Measurements from ENCODE around the gene ABCG4. TPM values are rescaled to one million over a fixed set of nuclear protein-coding genes. Genes with fewer than 3 reads are reported as not detected.

Gene ABCG4
- total RNA-seq, 2 experiments from 2014 or later = 0.08 TPM; not detected in 1

DNA sequence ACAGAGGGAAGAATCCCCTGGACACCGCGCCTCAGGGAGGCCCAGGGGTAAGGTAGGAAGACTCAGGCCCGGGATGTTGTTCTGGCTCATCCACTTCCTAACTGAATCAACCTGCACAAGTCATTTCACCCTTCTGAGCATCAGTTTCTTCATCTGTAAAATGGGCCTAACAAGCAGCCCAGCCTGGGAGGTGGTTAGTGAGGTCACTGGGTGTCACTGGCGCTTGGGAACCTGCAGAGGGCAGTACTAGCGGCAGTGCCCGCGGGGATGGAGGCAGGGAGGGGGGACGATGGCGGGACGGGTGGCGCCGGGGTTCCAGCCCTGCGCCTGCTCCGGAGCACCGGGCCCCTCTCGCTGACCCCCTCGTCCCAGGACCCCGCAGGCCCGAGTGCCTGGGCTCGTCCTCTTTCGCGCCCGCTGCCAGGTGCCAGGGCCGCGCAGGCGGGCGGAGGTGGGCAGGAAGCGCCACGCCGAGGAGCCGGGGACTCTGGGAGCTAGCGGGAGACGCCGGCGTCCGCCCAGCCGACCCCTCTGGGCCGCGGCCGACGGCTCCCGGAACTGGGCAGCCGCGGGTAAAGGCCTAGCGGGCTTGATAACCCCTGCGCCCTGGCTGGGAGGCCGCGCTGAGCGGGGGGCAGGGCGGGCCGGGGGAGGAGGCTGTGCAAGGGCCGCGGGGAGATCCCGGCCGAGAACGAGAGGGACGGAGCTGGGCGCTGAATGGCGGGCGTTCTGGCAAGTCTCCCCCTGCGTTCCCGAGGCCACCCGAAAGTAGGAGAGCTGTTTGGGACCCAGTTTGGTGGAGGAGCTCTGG lies 19.8 kb downstream of the ABCG4 start, which contains the start of gene NLRX1:
Gene NLRX1, plus strand, starts transcription at position 255 of the 811 bp plus-strand sequence. CDS start 2,679 bp downstream, outside the sequence.
- peaks cover 15% of the 10 kb centered on the region for H3K4me1 ChIP-seq (ENCODE audit: insufficient read depth, low read length)
- ChIA-PET POLR2A (interaction anchor here (0.7 to 1.9 kb wide), 17 partner anchors 9 to 256 kb away, joined by 3 to 11 read pairs (median 4); partner anchors contain the start of genes C2CD2L, CBL, DPAGT1 and HINFP), CTCF (interaction anchor here (0.6 to 1.5 kb wide), 10 partner anchors 15 to 153 kb away, joined by 3 to 6 read pairs (median 4); partner anchors contain the start of genes CBL and VPS11)
- Mint-ChIP-seq H3K36me3 (ENCODE audit: low read depth) (peaks cover 5% of the 10 kb centered on the region), H3K4me1 (ENCODE audit: low read depth) (peaks cover 6% of the 10 kb centered on the region), H3K4me3 (peak within 1 kb of the TSS; percentile 91), H3K9me3 (no peaks in the 10 kb centered on the region), H3K27me3 (no peaks in the 10 kb centered on the region), H3K27ac (peak within 1 kb of the TSS; percentile 82)
- H3K9me3 ChIP-seq (ENCODE audit: control insufficient read depth in 1 of 2, insufficient read depth in 1 of 2, low read length in 2 of 2) = no peaks in the 10 kb centered on the region
- peak within 1 kb of the TSS; percentile 73 for H3K4me3 ChIP-seq (ENCODE audit: low read length)
- peak; percentile 72 to 91 (median 78) for DNase-seq
- H3K27me3 ChIP-seq (ENCODE audit: control insufficient read depth in 1 of 2, insufficient read depth in 2 of 2, low read length in 2 of 2) = no peaks in the 10 kb centered on the region
- intact Hi-C loops (cut with DNase I, micrococcal nuclease) = loop anchor here (1.0 to 5.0 kb wide), 4 partner anchors 28 to 155 kb away; partner anchors contain the start of gene HINFP (in 1 of the 2)
- ATAC-seq (ENCODE audit: poor library complexity) = peak; percentile 98
- peaks cover under 1% of the 10 kb centered on the region for H3K36me3 ChIP-seq (ENCODE audit: insufficient read depth, low read length)
- peak within 1 kb of the TSS; percentile 36 to 56 for H3K27ac ChIP-seq (ENCODE audit: low read depth in 1 of 2, low read length in 2 of 2)
- TF ChIP-seq, protein P1, sequence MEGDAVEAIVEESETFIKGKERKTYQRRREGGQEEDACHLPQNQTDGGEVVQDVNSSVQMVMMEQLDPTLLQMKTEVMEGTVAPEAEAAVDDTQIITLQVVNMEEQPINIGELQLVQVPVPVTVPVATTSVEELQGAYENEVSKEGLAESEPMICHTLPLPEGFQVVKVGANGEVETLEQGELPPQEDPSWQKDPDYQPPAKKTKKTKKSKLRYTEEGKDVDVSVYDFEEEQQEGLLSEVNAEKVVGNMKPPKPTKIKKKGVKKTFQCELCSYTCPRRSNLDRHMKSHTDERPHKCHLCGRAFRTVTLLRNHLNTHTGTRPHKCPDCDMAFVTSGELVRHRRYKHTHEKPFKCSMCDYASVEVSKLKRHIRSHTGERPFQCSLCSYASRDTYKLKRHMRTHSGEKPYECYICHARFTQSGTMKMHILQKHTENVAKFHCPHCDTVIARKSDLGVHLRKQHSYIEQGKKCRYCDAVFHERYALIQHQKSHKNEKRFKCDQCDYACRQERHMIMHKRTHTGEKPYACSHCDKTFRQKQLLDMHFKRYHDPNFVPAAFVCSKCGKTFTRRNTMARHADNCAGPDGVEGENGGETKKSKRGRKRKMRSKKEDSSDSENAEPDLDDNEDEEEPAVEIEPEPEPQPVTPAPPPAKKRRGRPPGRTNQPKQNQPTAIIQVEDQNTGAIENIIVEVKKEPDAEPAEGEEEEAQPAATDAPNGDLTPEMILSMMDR (IDR thresholded peaks at IDR 0.05) = peak; percentile 92

DNA sequence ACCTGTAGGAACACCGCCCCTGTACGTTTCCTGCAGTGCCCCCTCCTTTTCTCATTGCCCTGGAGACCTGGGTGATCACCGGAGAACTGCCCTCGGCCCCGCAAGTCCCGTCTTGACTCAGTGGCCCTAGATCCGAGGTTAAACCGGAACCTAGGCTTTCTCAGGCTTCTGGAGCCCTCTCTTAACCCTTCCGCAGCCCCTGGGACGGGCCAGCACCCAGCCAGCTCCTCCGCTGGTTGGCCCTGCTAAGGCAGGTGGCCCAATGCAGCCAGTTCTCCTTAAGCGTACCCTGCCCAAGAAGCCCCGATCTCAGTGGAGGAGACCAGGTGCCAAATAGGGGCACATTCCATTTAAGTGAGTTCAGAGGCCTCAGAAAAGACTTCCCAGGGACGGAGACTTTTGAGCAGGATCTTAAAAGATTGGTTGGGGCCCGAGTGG lies 20.4 kb downstream of the ABCG4 start:
- TF ChIP-seq, protein P1 (IDR thresholded peaks at IDR 0.05) = no peak
- ATAC-seq (ENCODE audit: poor library complexity) (peak; percentile 20), DNase-seq (peak in 9 of 14 experiments; percentile 9 to 55 (median 18))
- Histone ChIP-seq H3K36me3 (ENCODE audit: insufficient read depth, low read length) (peaks cover 7% of the 10 kb centered on the region), H3K9me3 (ENCODE audit: control insufficient read depth in 1 of 2, insufficient read depth in 1 of 2, low read length in 2 of 2) (no peaks in the 10 kb centered on the region), H3K4me3 (ENCODE audit: low read length) (peak overlapping the region; percentile 73), H3K27ac (ENCODE audit: low read depth in 1 of 2, low read length in 2 of 2) (peak overlapping the region; percentile 22 to 56), H3K4me1 (ENCODE audit: insufficient read depth, low read length) (peaks cover 15% of the 10 kb centered on the region), H3K27me3 (ENCODE audit: control insufficient read depth in 1 of 2, insufficient read depth in 2 of 2, low read length in 2 of 2) (no peaks in the 10 kb centered on the region)
- ChIA-PET POLR2A (interaction anchor here (0.7 to 1.9 kb wide), 17 partner anchors 8 to 257 kb away, joined by 3 to 11 read pairs (median 4); partner anchors contain the start of genes C2CD2L, CBL, DPAGT1 and HINFP), CTCF (interaction anchor here (0.6 to 1.5 kb wide), 10 partner anchors 14 to 152 kb away, joined by 3 to 6 read pairs (median 4); partner anchors contain the start of genes CBL and VPS11)
- no peaks in the 10 kb centered on the region for H3K9me3 Mint-ChIP-seq
- peaks cover 6% of the 10 kb centered on the region for H3K4me1 Mint-ChIP-seq (ENCODE audit: low read depth)
- peaks cover 10% of the 10 kb centered on the region for H3K36me3 Mint-ChIP-seq (ENCODE audit: low read depth)
- peak overlapping the region; percentile 91 for H3K4me3 Mint-ChIP-seq
- peak overlapping the region; percentile 79 for H3K27ac Mint-ChIP-seq
- no peaks in the 10 kb centered on the region for H3K27me3 Mint-ChIP-seq
- intact Hi-C loops (cut with DNase I, micrococcal nuclease) = loop anchor here (2.0 to 5.0 kb wide), 2 partner anchors 28 to 47 kb away; partner anchors contain the start of gene HINFP (in 1 of the 2)

DNA sequence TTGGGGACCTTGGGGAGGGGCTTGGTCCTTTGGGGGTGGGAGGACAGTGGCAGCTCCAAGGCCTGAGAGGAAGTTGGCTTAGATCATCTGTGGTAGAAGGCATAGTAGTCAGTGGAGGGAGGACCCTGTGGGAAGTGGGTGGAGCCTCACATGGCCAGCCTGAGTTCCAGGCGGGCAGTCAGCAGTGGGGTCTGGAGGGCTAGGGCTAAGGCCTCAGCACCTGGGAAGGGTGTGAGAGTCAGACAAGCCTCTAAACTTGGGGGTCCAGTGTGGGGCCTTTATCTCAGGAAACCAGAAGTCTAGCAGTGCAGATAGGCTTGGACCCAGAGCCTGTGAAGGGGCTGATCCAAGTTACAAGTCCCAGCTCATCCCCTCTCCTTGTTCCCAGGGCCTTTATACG lies 23.7 kb downstream of the ABCG4 start:
- Histone ChIP-seq H3K27me3 (ENCODE audit: control insufficient read depth in 1 of 2, insufficient read depth in 2 of 2, low read length in 2 of 2) (no peaks in the 10 kb centered on the region), H3K4me3 (ENCODE audit: low read length) (no peak overlapping the region), H3K27ac (ENCODE audit: low read depth in 1 of 2, low read length in 2 of 2) (no peak overlapping the region), H3K36me3 (ENCODE audit: insufficient read depth, low read length) (peaks cover 15% of the 10 kb centered on the region), H3K9me3 (ENCODE audit: control insufficient read depth in 1 of 2, insufficient read depth in 1 of 2, low read length in 2 of 2) (no peaks in the 10 kb centered on the region), H3K4me1 (ENCODE audit: insufficient read depth, low read length) (peaks cover 15% of the 10 kb centered on the region)
- Mint-ChIP-seq H3K27me3 (no peaks in the 10 kb centered on the region), H3K27ac (no peak overlapping the region), H3K9me3 (no peaks in the 10 kb centered on the region), H3K4me3 (no peak overlapping the region), H3K36me3 (ENCODE audit: low read depth) (peaks cover 21% of the 10 kb centered on the region), H3K4me1 (ENCODE audit: low read depth) (peaks cover 11% of the 10 kb centered on the region)
- TF ChIP-seq, protein P1 (IDR thresholded peaks at IDR 0.05) = no peak
- CTCF ChIA-PET = no interaction called here
- DNase-seq (no peak), ATAC-seq (ENCODE audit: poor library complexity) (no peak)
- POLR2A ChIA-PET = no interaction called here
- intact Hi-C loops (cut with DNase I, micrococcal nuclease) = no loop called here

Measured in CD4-positive, alpha-beta T cell (primary cell).